Endothelial cell of umbilical vein (primary cell): Measurements from ENCODE around the gene CHST11. TPM values are rescaled to one million over a fixed set of nuclear protein-coding genes. Genes with fewer than 3 reads are reported as not detected.

Source experiments
- BruUV-seq: library from RNA; stranded (reverse); fragments of 400-500 nt; replicated peaks from 2 replicates; lab custom pipeline; 2021; lab: Mats Ljungman, UMichigan
- CTCF ChIA-PET: fragments of 300-600, 350-600 bp; sonication (Branson Sonifier 250); formaldehyde crosslinking; loops from one replicate; lab custom pipeline; 2021; ENCODE audit warnings: antibody characterized with exemption, inconsistent platforms; lab: Charles Lee
- POLR2A ChIA-PET: fragments of 300-600, 350-600 bp; sonication (Branson Sonifier 250); formaldehyde crosslinking; loops from one replicate; lab custom pipeline; 2021; ENCODE audit warnings: antibody characterized with exemption, inconsistent platforms; lab: Charles Lee
- DNase-seq: peaks from one replicate; pipeline ENCODE4 v3.0.0-alpha.2; 2011; ENCODE audit warnings: low read depth, low spot score
- FAIRE-seq: peaks from 2 replicates; lab custom pipeline; 2011; peaks lifted over from hg19 to GRCh38; lab: Jason Lieb, UNC
- H2AFZ ChIP-seq: 2 replicates; pipeline ENCODE4 v1.6.0; 2012; ENCODE audit warnings: low read depth, low read length, control low read depth, inconsistent platforms
- H3K27ac ChIP-seq: 2 replicates; pipeline ENCODE4 v1.5.1; 2011; ENCODE audit warnings: low read depth, mild to moderate bottlenecking, control low read depth, low read length, moderate library complexity; ENCODE audit not compliant: insufficient read depth
- H3K27me3 ChIP-seq, 2 experiments: 2 replicates each; pipeline versions ENCODE4 v1.6.0 to v1.6.1; 2011; ENCODE audit warnings: low read length in 2 of 2, mixed read lengths in 1 of 2; ENCODE audit not compliant: control insufficient read depth in 2 of 2, insufficient read depth in 2 of 2
- H3K36me3 ChIP-seq, 2 experiments: 2 replicates in 1 of 2; 3 replicates in 1 of 2; pipeline ENCODE4 v1.5.1; 2011; ENCODE audit warnings: low read length in 2 of 2, mild to moderate bottlenecking in 1 of 2, moderate library complexity in 1 of 2; ENCODE audit not compliant: control insufficient read depth in 2 of 2, insufficient read depth in 2 of 2; ENCODE audit errors: extremely low read depth in 1 of 2
- H3K4me1 ChIP-seq: 3 replicates; pipeline ENCODE4 v1.5.1; 2011; ENCODE audit warnings: mild to moderate bottlenecking, low read length; ENCODE audit not compliant: control insufficient read depth, insufficient read depth; ENCODE audit errors: extremely low read depth
- H3K4me2 ChIP-seq: 2 replicates; pipeline ENCODE4 v1.6.1; 2011; ENCODE audit warnings: low read length, control low read depth, mixed read lengths; ENCODE audit not compliant: insufficient read depth
- H3K4me3 ChIP-seq, 3 experiments: fragments of 200-600 bp in 1 of 3; sonication (generic), shearing (Covaris generic) in 1 of 3; replicated peaks in 1 of 3; 2 replicates each; pipeline ENCODE4 v1.5.1; 2011 to 2016; ENCODE audit warnings: control low read depth in 3 of 3, low read length in 3 of 3, mild to moderate bottlenecking in 2 of 3, inconsistent platforms in 1 of 3, low read depth in 1 of 3, moderate library complexity in 1 of 3; ENCODE audit not compliant: insufficient read depth in 1 of 3
- H3K79me2 ChIP-seq: 2 replicates; pipeline ENCODE4 v1.6.0; 2012; ENCODE audit warnings: low read length, inconsistent platforms; ENCODE audit not compliant: control insufficient read depth, insufficient read depth
- H3K9ac ChIP-seq: replicated peaks from 2 replicates; pipeline ENCODE3; 2011; ENCODE audit warnings: low read length, control low read depth; ENCODE audit not compliant: insufficient read depth; ENCODE audit errors: extremely low read depth
- H3K9me1 ChIP-seq: replicated peaks from 3 replicates; pipeline ENCODE4 v1.6.0; 2011; ENCODE audit warnings: mild to moderate bottlenecking, low read length; ENCODE audit not compliant: control insufficient read depth, insufficient read depth; ENCODE audit errors: extremely low read depth
- H3K9me3 ChIP-seq: replicated peaks from 2 replicates; pipeline ENCODE4 v1.5.1; 2012; ENCODE audit warnings: low read length, inconsistent platforms; ENCODE audit not compliant: control insufficient read depth, insufficient read depth
- H4K20me1 ChIP-seq: replicated peaks from 2 replicates; pipeline ENCODE3; 2011; ENCODE audit warnings: mild to moderate bottlenecking, low read length; ENCODE audit not compliant: control insufficient read depth, insufficient read depth; ENCODE audit errors: extremely low read depth
- EZH2 ChIP-seq: IDR thresholded peaks from 2 replicates; pipeline ENCODE4 v1.6.1; 2012; ENCODE audit warnings: borderline replicate concordance, low read depth, mild to moderate bottlenecking, moderate library complexity, low read length, inconsistent platforms; ENCODE audit not compliant: severe bottlenecking
- FOS ChIP-seq: IDR thresholded peaks from 2 replicates; pipeline ENCODE4 v1.6.1; 2011; ENCODE audit warnings: mild to moderate bottlenecking, low read length, moderate library complexity, borderline replicate concordance; ENCODE audit not compliant: insufficient read depth
- GATA2 ChIP-seq: IDR thresholded peaks from 2 replicates; pipeline ENCODE4 v1.7.0; 2011; ENCODE audit warnings: low read depth, mild to moderate bottlenecking, moderate library complexity, mixed read lengths, low read length; ENCODE audit not compliant: insufficient read length, insufficient read depth
- JUN ChIP-seq: IDR thresholded peaks from 2 replicates; pipeline ENCODE4 v1.6.1; 2011; ENCODE audit warnings: borderline replicate concordance, low read depth; ENCODE audit not compliant: insufficient read length, insufficient read depth
- MYC ChIP-seq: IDR thresholded peaks from one replicate; pipeline ENCODE4 v1.6.1; 2011; ENCODE audit warnings: mild to moderate bottlenecking, low read depth, low read length
- POLR2A ChIP-seq: IDR thresholded peaks from 2 replicates; pipeline ENCODE4 v1.6.1; 2012; ENCODE audit warnings: low read depth, mild to moderate bottlenecking, control low read depth, low read length
- POLR2AphosphoS5 ChIP-seq: IDR thresholded peaks from 2 replicates; pipeline ENCODE4 v1.6.1; 2012; ENCODE audit warnings: low read depth, mild to moderate bottlenecking, control low read depth, low read length, moderate library complexity; ENCODE audit not compliant: insufficient read depth
- dilution Hi-C: fragments of 300-500 bp; cut with MboI; formaldehyde crosslinking; loops from one replicate; pipeline ENCODE4 v1.15.0; 2019; ENCODE audit warnings: low sequenced_read_pairs; ENCODE audit not compliant: extremely low pct_ligation_motif_present
- intact Hi-C: fragments of 100-400 bp; cut with micrococcal nuclease; formaldehyde crosslinking; loops from one replicate; pipeline ENCODE4 v1.10.0; 2022
- polyA plus RNA-seq, 4 experiments: library from polyadenylated mRNA; depleted of rRNA in 3 of 4; stranded (reverse) in 3 of 4; unstranded in 1 of 4; fragments of >200 nt; gene quantifications; 2 replicates each; pipeline versions ENCODE4 v1.2.1 to v1.2.3, GENCODE V29; 2011 to 2012; ENCODE audit warnings: missing spikeins in 1 of 4
- total RNA-seq: library from RNA; stranded (reverse); gene quantifications from 2 replicates; pipeline ENCODE4 v1.2.3, GENCODE V29; 2021
- TF ChIP-seq, protein P1 (sequence below), 2 donors: IDR thresholded peaks; 1 replicate in 1 of 2; 2 replicates in 1 of 2; pipeline ENCODE4 v1.5.1; 2011; ENCODE audit warnings: low read length in 2 of 2, mild to moderate bottlenecking in 2 of 2, moderate library complexity in 2 of 2, control low read depth in 1 of 2, inconsistent platforms in 1 of 2, low read depth in 1 of 2; ENCODE audit not compliant: insufficient read depth in 1 of 2; ENCODE audit errors: extremely low read depth in 1 of 2
- TF ChIP-seq, protein P2 (sequence below): IDR thresholded peaks from 2 replicates; pipeline ENCODE4 v1.6.1; 2011; ENCODE audit not compliant: insufficient read depth, insufficient read length

The CHST11 gene
- total and polyA plus RNA-seq, 2 donors (not counting 3 experiments of a cell fraction or from before 2014, with no cell fraction given) = 19.7 to 20.9 TPM

DNA sequence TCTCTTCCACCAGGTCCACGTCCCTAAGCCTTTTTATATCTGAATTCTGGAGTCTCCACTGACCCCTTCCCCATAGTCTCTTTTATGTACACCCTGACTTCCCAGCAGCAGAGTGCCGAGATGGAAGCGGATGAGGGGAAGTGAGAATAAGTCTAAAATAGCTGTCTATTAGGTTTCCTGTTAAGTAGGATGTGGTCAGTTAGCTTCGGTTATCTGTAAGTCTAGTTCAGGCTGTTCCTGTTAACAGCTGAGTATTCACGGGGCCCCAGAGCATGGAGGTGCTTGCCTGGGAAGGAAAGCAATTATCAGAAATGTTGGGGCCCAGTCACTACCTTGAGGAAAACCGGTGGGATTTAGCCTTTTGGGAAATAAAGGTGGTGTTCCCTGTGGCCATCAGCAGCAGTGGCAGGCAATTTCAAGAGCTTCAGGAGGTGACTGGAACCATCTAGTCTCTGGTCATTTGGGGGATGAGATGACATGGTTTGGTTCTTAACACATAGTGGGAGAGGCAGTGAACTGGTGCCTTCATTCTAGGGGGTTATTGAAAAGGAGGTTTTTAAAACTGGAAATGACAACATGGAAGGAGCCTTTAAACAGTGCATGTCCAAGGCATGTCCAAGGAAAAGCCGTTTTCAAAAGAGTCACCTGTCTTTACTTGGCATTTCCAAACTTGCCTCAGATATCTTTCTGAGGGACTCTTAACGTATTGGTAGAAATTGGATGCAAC, 21.8 kb downstream of the CHST11 start:
- Histone ChIP-seq H3K9me3 (no peaks in the 10 kb centered on the region), H3K27ac (peak overlapping the region; percentile 54)
- CTCF ChIA-PET = interaction anchor here (1.2 to 2.4 kb wide), 5 partner anchors 9 to 97 kb away, joined by 4 to 10 read pairs (median 5); no protein-coding TSS in a partner anchor

DNA sequence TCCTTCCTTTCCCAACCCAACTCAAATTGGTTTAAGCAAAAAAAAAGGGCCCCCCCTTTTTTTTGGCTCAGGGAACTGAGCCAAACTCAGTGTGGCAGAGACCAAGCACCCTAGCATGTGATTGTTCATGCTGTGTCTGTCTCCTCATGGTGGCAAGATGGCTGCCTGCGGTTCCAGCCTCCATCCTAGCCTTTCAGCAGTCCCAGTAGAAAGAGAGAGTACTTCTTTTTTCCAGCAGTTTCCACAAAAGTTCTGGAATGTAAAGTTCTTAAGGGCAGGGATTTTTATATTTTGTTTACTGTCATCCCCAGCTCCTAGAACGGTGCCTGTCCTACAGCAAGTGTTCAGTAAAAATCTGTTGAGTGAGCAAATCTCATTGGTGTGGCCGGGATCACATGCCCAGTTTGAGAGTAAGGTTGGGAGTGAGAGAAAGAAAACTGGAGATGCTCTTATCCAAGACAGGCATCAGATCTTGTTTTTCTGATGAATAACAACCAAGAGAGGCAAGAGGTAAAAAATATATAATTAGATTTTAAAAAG, 22.4 kb downstream of the CHST11 start:
- TF ChIP-seq, protein P1, sequence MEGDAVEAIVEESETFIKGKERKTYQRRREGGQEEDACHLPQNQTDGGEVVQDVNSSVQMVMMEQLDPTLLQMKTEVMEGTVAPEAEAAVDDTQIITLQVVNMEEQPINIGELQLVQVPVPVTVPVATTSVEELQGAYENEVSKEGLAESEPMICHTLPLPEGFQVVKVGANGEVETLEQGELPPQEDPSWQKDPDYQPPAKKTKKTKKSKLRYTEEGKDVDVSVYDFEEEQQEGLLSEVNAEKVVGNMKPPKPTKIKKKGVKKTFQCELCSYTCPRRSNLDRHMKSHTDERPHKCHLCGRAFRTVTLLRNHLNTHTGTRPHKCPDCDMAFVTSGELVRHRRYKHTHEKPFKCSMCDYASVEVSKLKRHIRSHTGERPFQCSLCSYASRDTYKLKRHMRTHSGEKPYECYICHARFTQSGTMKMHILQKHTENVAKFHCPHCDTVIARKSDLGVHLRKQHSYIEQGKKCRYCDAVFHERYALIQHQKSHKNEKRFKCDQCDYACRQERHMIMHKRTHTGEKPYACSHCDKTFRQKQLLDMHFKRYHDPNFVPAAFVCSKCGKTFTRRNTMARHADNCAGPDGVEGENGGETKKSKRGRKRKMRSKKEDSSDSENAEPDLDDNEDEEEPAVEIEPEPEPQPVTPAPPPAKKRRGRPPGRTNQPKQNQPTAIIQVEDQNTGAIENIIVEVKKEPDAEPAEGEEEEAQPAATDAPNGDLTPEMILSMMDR (IDR thresholded peaks at IDR 0.05; ENCODE audit: extremely low read depth in 1 of 2, insufficient read depth in 1 of 2, low read depth in 1 of 2, low read length in 2 of 2) = no peak
- no peak for TF ChIP-seq GATA2
- no peak for TF ChIP-seq MYC
- no peak for TF ChIP-seq POLR2A
- TF ChIP-seq JUN = no peak
- TF ChIP-seq POLR2AphosphoS5 = no peak
- TF ChIP-seq FOS = no peak
- H3K9me3 ChIP-seq = no peaks in the 10 kb centered on the region
- no peak overlapping the region for H2AFZ ChIP-seq
- peaks cover 40% of the 10 kb centered on the region for H3K4me1 ChIP-seq
- H3K27ac ChIP-seq = peak overlapping the region; percentile 54
- H3K4me3 ChIP-seq = no peak overlapping the region
- CTCF ChIA-PET = interaction anchor here (1.8 to 2.4 kb wide), 2 partner anchors 8 to 97 kb away, joined by 9 to 10 read pairs; no protein-coding TSS in a partner anchor
- BruUV-seq = no TSS peak
- POLR2A ChIA-PET = no interaction called here
- intact Hi-C loops (no loop called here), dilution Hi-C loops (no loop called here)
- DNase-seq (no peak), FAIRE-seq (no peak)
- no peak overlapping the region for H3K9ac ChIP-seq
- no peaks in the 10 kb centered on the region for H3K9me1 ChIP-seq
- H3K4me2 ChIP-seq = peak overlapping the region; percentile 60
- H3K36me3 ChIP-seq = peaks cover 0 to 1% of the 10 kb centered on the region in 2 experiments
- H4K20me1 ChIP-seq = peaks cover 2% of the 10 kb centered on the region
- H3K27me3 ChIP-seq = no peaks in the 10 kb centered on the region
- H3K79me2 ChIP-seq = peaks cover 57% of the 10 kb centered on the region

More for the DNA sequence above, 21.8 kb downstream of the CHST11 start:
- Histone ChIP-seq H4K20me1 (peaks cover 2% of the 10 kb centered on the region), H3K27me3 (no peaks in the 10 kb centered on the region), H2AFZ (peak overlapping the region; percentile 70), H3K79me2 (peaks cover 53% of the 10 kb centered on the region), H3K9ac (peak overlapping the region; percentile 17), H3K4me2 (peak overlapping the region; percentile 60), H3K36me3 (peaks cover 0 to 1% of the 10 kb centered on the region in 2 experiments), H3K4me3 (peak overlapping the region in 1 of 3 experiments; percentile 23), H3K4me1 (peaks cover 39% of the 10 kb centered on the region), H3K9me1 (no peaks in the 10 kb centered on the region)
- FAIRE-seq = peak; percentile 96
- TF ChIP-seq JUN (no peak), EZH2 (no peak), POLR2AphosphoS5 (peak; percentile 50), POLR2A (no peak), FOS (no peak), MYC (no peak)
- TF ChIP-seq, protein P2, sequence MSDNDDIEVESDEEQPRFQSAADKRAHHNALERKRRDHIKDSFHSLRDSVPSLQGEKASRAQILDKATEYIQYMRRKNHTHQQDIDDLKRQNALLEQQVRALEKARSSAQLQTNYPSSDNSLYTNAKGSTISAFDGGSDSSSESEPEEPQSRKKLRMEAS = no peak
- BruUV-seq = no TSS peak
- POLR2A ChIA-PET = interaction anchor here (1.0 kb wide), 1 partner anchor 21 kb away, joined by 3 read pairs; no protein-coding TSS in a partner anchor
- intact Hi-C loops (no loop called here), dilution Hi-C loops (no loop called here)
- peak; percentile 39 for DNase-seq
